ENCODE measurements around the gene CREB3L4.

- TF ChIP-seq CTCF (IDR thresholded peaks at IDR 0.05; ENCODE audit: poor library complexity) (no peak), EZH2 (IDR thresholded peaks at IDR 0.05; ENCODE audit: borderline replicate concordance) (no peak)
These were observed 19.9 kb downstream of the CREB3L4 start for GRCh38 chr1:153987621-153988020.
